IPS-18a (cell line): ENCODE measurements around the gene ZFPM1.
"Not testable (repeated sequence)": the region's sequence is repeated elsewhere in the genome, so short reads cannot be mapped to it uniquely, and the experiment has no call there.

Source experiments
- H3K27ac ChIP-seq: one replicate; pipeline ENCODE4 v1.5.1; 2013; ENCODE audit warnings: low read length
- H3K27me3 ChIP-seq: one replicate; pipeline ENCODE4 v1.6.1; 2013; ENCODE audit warnings: mild to moderate bottlenecking, low read length; ENCODE audit not compliant: control insufficient read depth, insufficient read depth
- H3K36me3 ChIP-seq: one replicate; pipeline ENCODE4 v1.6.1; 2013; ENCODE audit warnings: low read depth, low read length; ENCODE audit not compliant: control insufficient read depth
- H3K4me1 ChIP-seq: one replicate; pipeline ENCODE4 v1.6.1; 2013; ENCODE audit warnings: low read depth, low read length; ENCODE audit not compliant: control insufficient read depth
- H3K4me3 ChIP-seq: one replicate; pipeline ENCODE4 v1.5.1; 2013; ENCODE audit warnings: low read length
- H3K9ac ChIP-seq: one replicate; pipeline ENCODE4 v1.6.1; 2013; ENCODE audit warnings: mild to moderate bottlenecking, low read length, moderate library complexity
- H3K9me3 ChIP-seq: one replicate; pipeline ENCODE4 v1.6.1; 2013; ENCODE audit warnings: low read depth, low read length; ENCODE audit not compliant: control insufficient read depth

Gene ZFPM1

DNA sequence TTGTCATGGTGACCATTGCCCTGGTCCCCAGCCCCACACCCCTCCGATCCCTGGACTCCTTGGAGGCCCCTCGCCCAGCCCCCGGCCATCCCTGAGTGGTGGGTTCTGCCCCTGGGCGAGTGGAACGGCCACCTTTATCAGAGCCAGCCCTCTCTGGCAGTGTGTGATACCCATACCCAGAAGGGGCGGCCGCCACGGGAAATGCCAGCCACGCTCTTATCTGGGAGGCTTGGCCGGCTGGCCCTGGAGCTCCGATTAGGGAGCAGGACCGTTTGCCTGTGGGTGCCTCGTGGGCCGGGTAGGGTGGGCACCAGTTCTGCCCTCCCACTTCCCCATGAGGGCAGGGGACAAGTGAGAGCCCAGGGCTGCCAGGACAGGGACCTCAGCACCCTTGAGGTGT lies 58.8 kb downstream of the ZFPM1 start:
- no peak overlapping the region for H3K27ac ChIP-seq
- H3K4me1 ChIP-seq = no peaks in the 10 kb centered on the region
- no peaks in the 10 kb centered on the region for H3K36me3 ChIP-seq
- no peak overlapping the region for H3K9ac ChIP-seq
- H3K4me3 ChIP-seq = no peak overlapping the region
- no peaks in the 10 kb centered on the region for H3K27me3 ChIP-seq
- H3K9me3 ChIP-seq = no peaks in the 10 kb centered on the region

DNA sequence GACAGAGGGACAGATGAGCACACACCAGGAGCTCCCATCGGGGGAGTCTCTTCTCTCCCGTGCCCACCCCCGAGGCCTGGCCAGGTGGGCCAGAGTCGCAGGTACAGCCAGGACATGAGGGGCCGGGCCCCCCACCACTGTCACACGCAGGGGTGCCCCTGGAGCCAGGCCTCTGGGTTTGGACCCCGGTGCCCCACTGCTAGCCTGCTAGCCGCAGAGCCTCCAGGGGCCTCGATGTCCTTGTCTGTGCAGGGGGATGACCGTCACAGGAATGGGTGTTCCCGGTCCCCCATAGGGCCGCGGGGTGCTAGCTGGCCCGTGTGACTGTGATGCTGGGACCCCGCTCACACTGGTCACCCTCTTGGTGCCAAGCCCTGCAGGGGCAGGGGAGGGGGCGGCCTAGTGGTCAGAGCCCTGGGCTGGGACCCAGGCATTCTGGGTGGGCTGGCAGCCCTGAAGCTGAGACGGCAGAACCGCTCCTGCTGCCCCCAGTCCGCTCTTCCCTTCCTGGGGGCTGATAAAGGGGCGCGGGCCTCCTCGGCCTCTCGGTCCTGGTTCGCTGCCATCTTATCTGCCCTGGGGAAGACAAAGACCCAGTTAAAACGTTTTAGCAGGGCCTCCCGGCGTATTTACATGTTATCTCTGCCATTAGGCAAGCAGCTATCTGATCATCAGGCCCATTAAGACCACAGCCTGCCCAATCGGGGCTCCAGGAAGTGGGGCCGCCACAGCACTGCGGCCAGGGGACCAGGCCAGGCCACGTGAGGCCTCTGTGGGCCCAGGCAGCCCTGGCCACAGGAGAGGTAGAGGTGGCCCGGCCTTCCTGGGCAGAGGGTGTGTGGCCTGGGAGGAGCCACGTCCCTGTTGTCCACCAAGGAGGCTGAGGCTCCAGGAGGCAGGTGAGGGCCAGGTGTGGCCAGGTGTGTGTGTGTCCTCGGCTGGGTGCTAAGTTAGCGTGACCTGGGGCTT lies 59.9 kb downstream of the ZFPM1 start:
- H3K27me3 ChIP-seq = no peaks in the 10 kb centered on the region
- no peaks in the 10 kb centered on the region for H3K36me3 ChIP-seq
- no peaks in the 10 kb centered on the region for H3K4me1 ChIP-seq
- H3K27ac ChIP-seq = no peak overlapping the region
- H3K9ac ChIP-seq = no peak overlapping the region
- H3K4me3 ChIP-seq = no peak overlapping the region
- H3K9me3 ChIP-seq = no peaks in the 10 kb centered on the region

DNA sequence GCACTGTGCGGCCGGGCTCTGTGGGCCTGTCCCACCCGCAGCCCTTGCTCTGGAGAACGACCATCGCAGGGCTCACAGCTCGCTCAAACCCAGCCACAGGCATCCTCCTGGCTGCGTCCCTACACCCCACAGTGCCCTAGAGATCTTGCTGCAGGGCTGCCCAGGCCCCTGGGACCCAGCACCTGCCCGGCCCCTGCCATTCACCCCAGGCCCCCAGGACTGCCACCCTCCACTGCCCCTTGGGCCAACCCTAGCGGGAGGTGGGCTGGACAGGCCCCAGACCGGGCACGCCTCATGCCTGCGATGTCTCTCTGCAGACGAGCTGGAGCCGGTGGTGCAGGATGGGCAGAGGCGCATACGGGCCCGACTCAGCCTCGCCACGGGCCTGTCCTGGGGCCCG lies 61.0 kb downstream of the ZFPM1 start:
- Histone ChIP-seq H3K27ac (no peak overlapping the region), H3K27me3 (no peaks in the 10 kb centered on the region), H3K36me3 (no peaks in the 10 kb centered on the region), H3K4me3 (no peak overlapping the region), H3K4me1 (no peaks in the 10 kb centered on the region), H3K9me3 (no peaks in the 10 kb centered on the region), H3K9ac (no peak overlapping the region)

DNA sequence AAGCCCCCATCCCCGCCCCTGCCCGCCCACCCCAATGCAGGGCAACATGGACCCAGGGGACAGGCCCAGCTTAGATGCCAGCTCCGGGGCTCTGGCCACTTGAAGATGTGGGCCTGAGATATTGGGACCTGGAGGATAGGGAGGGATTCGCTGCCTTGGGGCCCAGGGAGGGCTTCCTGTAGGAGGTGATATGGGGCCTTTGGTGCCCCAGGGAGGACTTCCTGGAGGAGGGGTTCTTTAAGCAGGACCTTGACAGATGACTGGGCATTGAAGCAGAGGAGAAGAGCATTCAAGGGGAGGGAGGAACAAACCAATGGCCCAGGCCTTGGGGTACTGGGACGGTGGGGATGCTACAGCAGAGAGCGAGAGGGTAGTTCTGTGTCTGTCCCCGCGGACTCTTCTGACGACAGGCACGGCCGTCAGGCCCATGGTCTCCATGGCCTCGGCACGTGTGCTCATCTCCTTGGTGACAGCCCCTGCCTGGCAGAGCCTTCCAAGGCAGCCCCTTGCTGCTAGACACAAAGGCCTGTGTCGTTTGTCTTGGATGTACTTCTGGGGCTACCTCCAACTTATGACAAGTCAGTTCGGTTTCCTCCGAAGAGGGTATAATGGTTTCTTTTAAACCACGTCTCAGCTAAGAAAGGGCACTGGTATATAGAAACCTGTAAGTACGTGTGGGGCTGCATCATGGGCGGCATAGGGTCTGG lies 61.6 kb downstream of the ZFPM1 start:
- Histone ChIP-seq H3K36me3 (no peaks in the 10 kb centered on the region), H3K9ac (no peak overlapping the region), H3K4me1 (no peaks in the 10 kb centered on the region)

DNA sequence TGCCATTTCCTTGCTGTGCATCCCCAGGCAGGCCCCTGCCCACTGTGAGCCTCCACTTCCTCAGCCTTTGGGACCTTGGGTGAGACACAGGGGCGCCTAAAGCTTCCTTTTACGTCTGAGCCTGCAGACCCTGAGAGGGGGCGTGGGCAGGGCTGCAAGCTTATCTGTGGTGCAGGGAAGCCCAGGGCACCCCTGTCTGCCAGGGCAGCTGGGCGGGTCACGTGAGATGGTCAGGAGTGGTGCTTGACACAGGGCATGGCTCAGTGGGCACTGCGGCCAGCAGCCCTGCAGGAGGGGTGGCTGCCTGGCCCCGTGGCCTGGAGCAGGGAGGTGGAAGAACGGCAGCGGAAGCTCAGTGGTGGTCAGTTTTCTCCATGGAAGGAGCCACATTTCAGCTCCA lies 62.3 kb downstream of the ZFPM1 start:
- Histone ChIP-seq H3K4me1 (no peaks in the 10 kb centered on the region), H3K9ac (no peak overlapping the region), H3K36me3 (no peaks in the 10 kb centered on the region), H3K27me3 (no peaks in the 10 kb centered on the region), H3K9me3 (no peaks in the 10 kb centered on the region), H3K4me3 (no peak overlapping the region), H3K27ac (no peak overlapping the region)

More for the DNA sequence above, 61.6 kb downstream of the ZFPM1 start:
- no peak overlapping the region for H3K4me3 ChIP-seq
- no peaks in the 10 kb centered on the region for H3K9me3 ChIP-seq
- no peak overlapping the region for H3K27ac ChIP-seq
- H3K27me3 ChIP-seq = no peaks in the 10 kb centered on the region

DNA sequence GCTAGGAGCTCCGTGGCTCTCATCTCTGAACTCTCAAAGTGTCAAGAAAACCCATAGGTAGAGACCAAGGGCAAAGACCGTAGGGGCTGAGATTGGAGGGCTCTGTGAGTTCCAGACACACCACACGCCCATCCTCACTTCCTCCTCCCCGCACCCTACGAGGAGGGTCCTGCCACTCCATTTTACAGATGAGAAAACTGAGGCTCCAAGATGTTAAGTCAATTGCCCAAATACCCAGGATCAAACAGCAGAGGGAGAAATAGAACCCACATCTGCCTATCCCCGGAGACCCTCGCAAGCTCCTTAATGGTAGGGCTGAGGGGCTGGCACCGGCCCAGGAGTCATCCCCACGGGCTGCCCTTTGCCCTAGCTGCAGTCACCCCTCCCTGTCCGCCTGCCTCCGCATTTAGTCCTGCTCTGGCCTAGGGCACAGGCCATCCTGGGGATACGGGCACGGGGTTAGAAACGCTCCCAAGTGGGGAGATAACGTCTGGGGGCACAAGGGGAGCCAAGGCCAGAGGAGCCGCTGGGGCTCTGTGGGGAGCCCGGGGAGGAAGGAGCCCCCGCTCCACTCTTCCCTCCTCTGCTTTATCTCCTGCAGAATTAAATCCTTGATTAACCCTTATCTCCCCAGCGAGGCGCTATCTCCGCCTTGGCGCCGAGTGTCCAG lies 63.0 kb downstream of the ZFPM1 start:
- Histone ChIP-seq H3K36me3 (no peaks in the 10 kb centered on the region), H3K4me3 (no peak overlapping the region), H3K4me1 (no peaks in the 10 kb centered on the region), H3K27ac (no peak overlapping the region), H3K9me3 (no peaks in the 10 kb centered on the region), H3K9ac (no peak overlapping the region), H3K27me3 (no peaks in the 10 kb centered on the region)

DNA sequence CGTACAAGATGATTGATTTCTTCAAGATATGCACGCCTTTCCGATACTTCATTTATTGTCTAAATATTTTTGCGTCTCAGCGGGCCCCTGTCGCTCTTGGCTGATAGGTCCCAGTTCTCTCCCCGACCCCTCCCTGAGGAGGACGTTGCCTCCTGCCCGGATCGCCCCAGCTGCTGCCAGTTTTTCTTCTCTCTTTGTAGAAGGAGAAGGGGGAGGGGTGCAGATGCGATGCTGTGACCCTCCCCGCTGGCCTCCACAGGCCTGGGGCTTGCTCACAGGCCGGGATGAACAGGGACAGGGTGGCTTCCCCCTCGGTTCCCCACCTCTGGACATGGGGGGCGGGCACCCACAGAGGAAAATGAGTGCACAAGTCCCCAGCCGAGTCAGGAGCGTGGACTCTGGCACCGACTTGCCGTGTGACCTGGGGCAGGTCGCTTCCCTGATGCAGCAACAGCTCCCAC lies 63.6 kb downstream of the ZFPM1 start:
- no peaks in the 10 kb centered on the region for H3K9me3 ChIP-seq
- H3K4me3 ChIP-seq = no peak overlapping the region
- no peak overlapping the region for H3K27ac ChIP-seq
- H3K27me3 ChIP-seq = no peaks in the 10 kb centered on the region
- H3K36me3 ChIP-seq = no peaks in the 10 kb centered on the region
- no peak overlapping the region for H3K9ac ChIP-seq
- no peaks in the 10 kb centered on the region for H3K4me1 ChIP-seq

DNA sequence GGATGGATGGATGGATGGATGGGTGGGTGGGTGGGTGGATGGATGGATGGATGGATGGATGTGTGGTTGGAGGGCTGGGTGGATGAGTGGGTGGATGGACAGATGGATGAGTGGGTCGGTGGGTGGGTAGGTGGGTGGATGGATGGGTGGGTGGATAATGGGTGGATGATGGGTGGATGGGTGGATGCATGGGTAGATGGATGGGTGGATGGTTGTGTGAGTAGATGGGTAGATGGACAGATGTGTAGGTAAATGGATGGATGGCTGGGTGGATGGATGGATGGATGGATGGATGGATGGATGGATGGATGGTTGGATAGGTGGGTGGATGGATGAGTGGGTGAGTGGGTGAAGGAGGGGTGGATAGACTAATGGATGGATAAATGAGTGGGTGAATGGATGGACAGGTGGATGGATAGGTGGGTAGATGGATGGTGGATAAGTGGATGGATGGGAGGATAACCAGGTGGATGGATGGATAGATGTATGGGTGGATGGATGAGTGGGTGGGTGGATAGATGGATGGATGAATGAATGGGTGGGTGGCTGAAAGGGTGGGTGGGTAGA lies 64.2 kb downstream of the ZFPM1 start:
- H3K36me3 ChIP-seq, H3K4me3 ChIP-seq, H3K27me3 ChIP-seq, H3K9me3 ChIP-seq, H3K27ac ChIP-seq, H3K9ac ChIP-seq, H3K4me1 ChIP-seq: not testable (repeated sequence)

DNA sequence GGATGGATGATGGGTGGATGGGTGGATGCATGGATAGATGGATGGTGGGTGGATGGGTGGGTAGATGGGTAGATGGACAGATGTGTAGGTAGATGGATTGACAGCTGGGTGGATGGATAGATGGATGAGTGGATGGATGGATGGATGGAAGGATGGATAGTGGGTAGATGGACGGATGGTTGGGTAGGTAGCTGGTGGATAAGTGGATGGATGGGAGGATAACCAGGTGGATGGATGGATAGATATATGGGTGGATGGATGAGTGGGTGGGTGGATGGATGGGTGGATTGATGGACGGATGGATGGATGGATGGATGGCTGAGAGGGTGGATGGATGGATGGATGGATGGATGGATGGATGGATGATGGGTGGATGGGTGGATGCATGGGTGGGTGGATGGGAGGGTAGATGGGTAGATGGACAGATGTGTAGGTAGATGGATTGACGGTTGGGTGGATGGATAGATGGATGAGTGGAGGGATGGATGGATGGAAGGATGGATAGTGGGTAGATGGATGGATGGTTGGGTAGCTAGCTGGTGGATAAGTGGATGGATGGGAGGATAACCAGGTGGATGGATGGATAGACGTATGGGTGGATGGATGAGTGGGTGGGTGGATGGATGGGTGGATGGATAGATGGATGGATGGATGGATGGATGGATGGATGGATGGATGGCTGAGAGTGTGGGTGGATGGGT lies 65.5 kb downstream of the ZFPM1 start:
- not testable (repeated sequence) for H3K4me1 ChIP-seq, H3K27me3 ChIP-seq, H3K4me3 ChIP-seq, H3K9me3 ChIP-seq, H3K27ac ChIP-seq, H3K9ac ChIP-seq, H3K36me3 ChIP-seq

DNA sequence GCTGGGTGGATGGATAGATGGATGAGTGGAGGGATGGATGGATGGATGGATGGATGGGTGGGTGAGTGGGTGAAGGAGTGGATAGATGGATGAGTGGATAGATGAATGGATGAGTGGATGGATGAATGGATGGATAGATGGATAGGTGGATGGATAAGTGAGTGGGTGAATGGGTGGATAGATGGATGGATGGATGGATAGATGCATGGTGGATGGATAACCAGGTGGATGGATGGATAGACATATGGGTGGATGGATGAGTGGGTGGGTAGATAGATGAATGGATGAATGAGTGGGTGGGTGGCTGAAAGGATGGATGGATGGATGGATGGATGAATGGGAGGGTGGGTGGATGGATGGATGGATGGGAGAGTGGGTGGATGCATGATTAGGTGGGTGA lies 66.2 kb downstream of the ZFPM1 start:
- Histone ChIP-seq H3K4me3 (no peak overlapping the region), H3K27me3 (no peaks in the 10 kb centered on the region), H3K36me3 (no peaks in the 10 kb centered on the region), H3K9ac (no peak overlapping the region), H3K4me1 (no peaks in the 10 kb centered on the region), H3K9me3 (no peaks in the 10 kb centered on the region), H3K27ac (no peak overlapping the region)
